IMR-90 (cell line): Measurements from ENCODE around the gene PILRA. TPM values are rescaled to one million over a fixed set of nuclear protein-coding genes. Genes with fewer than 3 reads are reported as not detected.

Experiments
- ATAC-seq: fragments of 200-7000 bp; cut with Tn5 transposase; 2 replicates; pipeline ENCODE4 v1.9.1; 2020; ENCODE audit warnings: low read depth, mild to moderate bottlenecking, moderate library complexity
- BruUV-seq: library from RNA; stranded (reverse); fragments of 400-500 nt; replicated peaks from 2 replicates; lab custom pipeline; 2021; lab: Mats Ljungman, UMichigan
- CTCF ChIA-PET: fragments of 300-600 bp; formaldehyde crosslinking; extraction: SDS; loops from one replicate; lab custom pipeline; 2021; ENCODE audit warnings: antibody characterized with exemption; lab: Yijun Ruan, JAX
- POLR2A ChIA-PET: fragments of 300-600 bp; sonication (Branson Sonifier 250); formaldehyde crosslinking; loops from one replicate; lab custom pipeline; 2022; ENCODE audit warnings: antibody characterized with exemption; ENCODE audit not compliant: unreplicated experiment; lab: Charles Lee
- DNase-seq: peaks from one replicate; pipeline ENCODE4 v3.0.0; 2013
- H2AFZ ChIP-seq: replicated peaks from 2 replicates; pipeline ENCODE3; 2013; ENCODE audit warnings: low read length, mild to moderate bottlenecking; ENCODE audit not compliant: poor library complexity
- H2AK5ac ChIP-seq: 2 replicates; pipeline ENCODE4 v1.6.1; 2013; ENCODE audit warnings: low read depth, low read length, inconsistent platforms
- H2AK9ac ChIP-seq: replicated peaks from 2 replicates; pipeline ENCODE3; 2013; ENCODE audit warnings: mild to moderate bottlenecking, low read depth, low read length, moderate library complexity; ENCODE audit not compliant: poor library complexity
- H2BK120ac ChIP-seq: 2 replicates; pipeline ENCODE4 v1.6.1; 2013; ENCODE audit warnings: low read depth, low read length, inconsistent platforms
- H2BK15ac ChIP-seq: 3 replicates; pipeline ENCODE4 v1.6.1; 2013; ENCODE audit warnings: low read depth, low read length, inconsistent platforms
- H2BK20ac ChIP-seq: 2 replicates; pipeline ENCODE4 v1.6.1; 2013; ENCODE audit warnings: low read depth, mild to moderate bottlenecking, inconsistent platforms, low read length, moderate library complexity
- H2BK5ac ChIP-seq: 2 replicates; pipeline ENCODE4 v1.6.1; 2013; ENCODE audit warnings: mild to moderate bottlenecking, low read depth, low read length, inconsistent platforms; ENCODE audit not compliant: poor library complexity, severe bottlenecking
- H3K14ac ChIP-seq: replicated peaks from 2 replicates; pipeline ENCODE4 v1.6.1; 2013; ENCODE audit warnings: low read depth, low read length, inconsistent platforms
- H3K18ac ChIP-seq: 2 replicates; pipeline ENCODE4 v1.6.1; 2013; ENCODE audit warnings: low read depth, low read length, control low read depth
- H3K23ac ChIP-seq: 2 replicates; pipeline ENCODE4 v1.6.1; 2013; ENCODE audit warnings: low read depth, low read length, inconsistent platforms
- H3K27ac ChIP-seq: 2 replicates; pipeline ENCODE4 v1.5.1; 2013; ENCODE audit warnings: mild to moderate bottlenecking, control low read depth, low read length; ENCODE audit not compliant: insufficient read depth
- H3K27me3 ChIP-seq: 2 replicates; pipeline ENCODE4 v1.6.1; 2013; ENCODE audit warnings: low read length; ENCODE audit not compliant: control insufficient read depth, insufficient read depth
- H3K36me3 ChIP-seq: 2 replicates; pipeline ENCODE4 v1.6.1; 2013; ENCODE audit warnings: low read length, mixed read lengths; ENCODE audit not compliant: control insufficient read depth, insufficient read depth
- H3K4ac ChIP-seq: 2 replicates; pipeline ENCODE4 v1.6.1; 2013; ENCODE audit warnings: low read depth, low read length, inconsistent platforms
- H3K4me1 ChIP-seq: 2 replicates; pipeline ENCODE4 v1.6.1; 2013; ENCODE audit warnings: low read length, mixed read lengths; ENCODE audit not compliant: control insufficient read depth, insufficient read depth
- H3K4me2 ChIP-seq: 2 replicates; pipeline ENCODE4 v1.6.1; 2013; ENCODE audit warnings: low read depth, mild to moderate bottlenecking, control low read depth, low read length, moderate library complexity
- H3K4me3 ChIP-seq: 2 replicates; pipeline ENCODE4 v1.5.1; 2013; ENCODE audit warnings: low read depth, mild to moderate bottlenecking, control low read depth, low read length, moderate library complexity; ENCODE audit not compliant: insufficient read depth
- H3K56ac ChIP-seq: 2 replicates; pipeline ENCODE4 v1.6.1; 2013; ENCODE audit warnings: low read length, inconsistent platforms; ENCODE audit not compliant: insufficient read depth; ENCODE audit errors: extremely low read depth
- H3K79me1 ChIP-seq, 2 experiments: 2 replicates each; pipeline ENCODE4 v1.6.1; 2013; ENCODE audit warnings: low read length in 2 of 2, inconsistent platforms in 1 of 2, low read depth in 1 of 2
- H3K9ac ChIP-seq: 2 replicates; pipeline ENCODE4 v1.6.1; 2013; ENCODE audit warnings: low read depth, low read length, control low read depth
- H3K9me1 ChIP-seq: 2 replicates; pipeline ENCODE4 v1.6.1; 2013; ENCODE audit warnings: low read length, inconsistent platforms; ENCODE audit not compliant: insufficient read depth
- H3K9me3 ChIP-seq: 2 replicates; pipeline ENCODE4 v1.6.1; 2013; ENCODE audit warnings: low read length; ENCODE audit not compliant: control insufficient read depth, insufficient read depth
- H4K20me1 ChIP-seq: 2 replicates; pipeline ENCODE4 v1.6.1; 2013; ENCODE audit warnings: low read length, inconsistent platforms; ENCODE audit not compliant: insufficient read depth
- H4K5ac ChIP-seq: 2 replicates; pipeline ENCODE4 v1.6.1; 2013; ENCODE audit warnings: mild to moderate bottlenecking, low read depth, low read length, control low read depth
- H4K8ac ChIP-seq, 2 experiments: 2 replicates each; pipeline ENCODE4 v1.6.1; 2013; ENCODE audit warnings: low read depth in 2 of 2, low read length in 2 of 2, control low read depth in 1 of 2, inconsistent platforms in 1 of 2
- H4K91ac ChIP-seq: 2 replicates; pipeline ENCODE4 v1.6.1; 2013; ENCODE audit warnings: low read depth, low read length, inconsistent platforms; ENCODE audit not compliant: insufficient read depth
- CEBPB ChIP-seq: IDR thresholded peaks from 2 replicates; pipeline ENCODE4 v1.6.1; 2012; ENCODE audit warnings: low read depth, low read length, improper control_type of control experiment
- CHD1 ChIP-seq: IDR thresholded peaks from 2 replicates; pipeline ENCODE4 v1.6.1; 2012; ENCODE audit warnings: low read depth, low read length, improper control_type of control experiment
- FOS ChIP-seq: fragments of 150-350 bp; IDR thresholded peaks from 2 replicates; pipeline ENCODE4 v1.6.1; 2016; ENCODE audit warnings: low read depth, low read length
- MAZ ChIP-seq: IDR thresholded peaks from 2 replicates; pipeline ENCODE4 v1.6.1; 2012; ENCODE audit warnings: low read depth, mild to moderate bottlenecking, low read length, improper control_type of control experiment, moderate library complexity, borderline replicate concordance
- MXI1 ChIP-seq: IDR thresholded peaks from 2 replicates; pipeline ENCODE4 v1.6.1; 2012; ENCODE audit warnings: low read depth, mild to moderate bottlenecking, low read length, moderate library complexity, borderline replicate concordance
- NFE2L2 ChIP-seq: fragments of 150-350 bp; IDR thresholded peaks from 2 replicates; pipeline ENCODE4 v1.6.1; 2016; ENCODE audit warnings: low read depth, mild to moderate bottlenecking, low read length
- POLR2A ChIP-seq: IDR thresholded peaks from 2 replicates; pipeline ENCODE4 v1.6.1; 2012; ENCODE audit warnings: mild to moderate bottlenecking, low read depth, low read length
- SMC3 ChIP-seq: fragments of 150-350 bp; IDR thresholded peaks from 2 replicates; pipeline ENCODE4 v1.6.1; 2016; ENCODE audit warnings: low read depth, mild to moderate bottlenecking, antibody characterized with exemption, low read length, moderate library complexity
- WGBS, 2 experiments: methylation state at CpG; one replicate each; pipeline versions ENCODE4 v1.1.5 to v1.1.7; 2013; ENCODE audit warnings: missing lambda C conversion rate in 2 of 2; ENCODE audit not compliant: insufficient read length in 1 of 2; ENCODE audit errors: extremely low coverage in 2 of 2; 5-methylcytosine and 5-hydroxymethylcytosine counted together
- dilution Hi-C: fragments of 300-500 bp; cut with HindIII; formaldehyde crosslinking; loops from one replicate; pipeline ENCODE4 v1.14.3; 2018; ENCODE audit warnings: low sequenced_read_pairs; ENCODE audit not compliant: unreplicated experiment
- in situ Hi-C: fragments of 300-500 bp; cut with MboI; formaldehyde crosslinking; loops from 3 replicates; pipeline ENCODE4 v1.14.3; 2019; ENCODE audit warnings: low sequenced_read_pairs, inconsistent platforms, mixed read lengths
- intact Hi-C: fragments of 100-400 bp; cut with micrococcal nuclease; formaldehyde crosslinking; loops from 2 replicates; pipeline ENCODE4 v1.10.0; 2022
- polyA plus RNA-seq, 3 experiments: library from polyadenylated mRNA; depleted of rRNA; stranded (reverse); fragments of >200 nt; gene quantifications; 2 replicates each; pipeline ENCODE4 v1.2.3, GENCODE V29; 2012; ENCODE audit warnings: low replicate concordance in 1 of 3
- total RNA-seq: library from RNA; depleted of rRNA; stranded (reverse); fragments of >200 nt; gene quantifications from 2 replicates; pipeline ENCODE4 v1.2.3, GENCODE V29; 2012
- TF ChIP-seq, protein P1 (sequence below): fragments of 150-350 bp; IDR thresholded peaks from 2 replicates; pipeline ENCODE4 v1.6.1; 2016; ENCODE audit warnings: low read depth, mild to moderate bottlenecking, low read length, moderate library complexity, borderline replicate concordance

Gene PILRA
- total and polyA plus RNA-seq, 2 of the 4 experiments (the other 2 are of a cell fraction), result 0.56 TPM; not detected in 1

DNA sequence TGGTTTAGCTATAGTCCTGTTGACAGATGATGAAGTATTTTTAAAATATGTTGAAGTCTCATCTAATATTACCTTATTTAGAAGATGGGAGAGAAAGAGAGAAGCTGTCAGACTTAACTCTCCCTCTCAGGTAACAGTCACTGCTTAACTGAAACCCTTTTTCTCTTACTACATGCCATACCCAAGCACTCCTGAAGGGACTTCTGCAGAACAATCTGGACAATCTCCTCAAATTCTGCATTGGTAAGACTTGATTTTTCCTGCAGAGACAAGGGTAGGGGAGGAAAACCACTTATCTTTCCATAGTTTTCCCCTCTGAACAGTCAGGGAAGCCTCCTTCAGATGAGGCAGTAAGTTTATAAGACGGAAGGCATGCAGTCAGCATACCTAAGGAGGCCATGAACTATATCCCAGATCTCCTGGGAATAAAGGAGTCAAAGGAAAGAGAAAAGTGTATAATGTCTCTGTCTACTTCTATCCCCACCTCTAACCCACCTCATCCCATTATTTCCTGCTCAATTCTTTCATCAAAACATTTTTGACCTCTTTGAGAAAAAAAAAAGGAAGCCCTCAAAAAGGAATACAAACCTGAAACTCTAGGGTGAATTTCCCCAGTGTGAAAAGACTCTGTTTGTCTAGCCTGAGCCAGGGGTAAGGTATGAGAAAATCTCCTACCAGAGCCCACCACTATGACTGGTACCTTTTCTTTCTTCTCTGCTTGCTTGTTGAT is 45.8 kb downstream of the PILRA start:
- dilution Hi-C loops, result no loop called here
- CTCF ChIA-PET, result interaction anchor here (0.6 to 1.3 kb wide), 2 partner anchors 10 to 43 kb away, joined by 3 to 5 read pairs; partner anchors contain the start of gene ZCWPW1
- WGBS, 2 experiments, result no CpG with 5 or more reads among the region's 1 CpG

More for the DNA sequence above, 45.8 kb downstream of the PILRA start:
- Histone ChIP-seq H3K4me1 (no peaks in the 10 kb centered on the region; the same call in 1 of the 2 replicates), H2AFZ (no peak overlapping the region), H3K9ac (no peak overlapping the region), H3K79me1 (no peaks in the 10 kb centered on the region), H2BK5ac (no peak overlapping the region), H3K9me1 (no peaks in the 10 kb centered on the region), H3K23ac (no peak overlapping the region), H3K56ac (no peak overlapping the region), H4K20me1 (no peaks in the 10 kb centered on the region), H2AK9ac (no peak overlapping the region), H3K27me3 (no peaks in the 10 kb centered on the region), H2BK15ac (no peak overlapping the region), H3K4me3 (no peak overlapping the region), H4K8ac (no peak overlapping the region), H3K14ac (no peak overlapping the region), H3K18ac (no peak overlapping the region), H3K4ac (no peak overlapping the region), H4K91ac (no peak overlapping the region), H2AK5ac (no peak overlapping the region), H2BK20ac (no peak overlapping the region), H3K27ac (no peak overlapping the region), H3K4me2 (no peak overlapping the region), H3K36me3 (no peaks in the 10 kb centered on the region), H2BK120ac (no peak overlapping the region), H4K5ac (no peak overlapping the region), H3K9me3 (no peaks in the 10 kb centered on the region)
- BruUV-seq, result no TSS peak
- in situ Hi-C loops (no loop called here), intact Hi-C loops (no loop called here)
- ATAC-seq, result peak; percentile 66
- DNase-seq, result no peak
- TF ChIP-seq NFE2L2 (no peak), POLR2A (no peak), MXI1 (no peak), CEBPB (no peak), SMC3 (no peak), CHD1 (no peak), MAZ (no peak), FOS (no peak)
- TF ChIP-seq, protein P1, sequence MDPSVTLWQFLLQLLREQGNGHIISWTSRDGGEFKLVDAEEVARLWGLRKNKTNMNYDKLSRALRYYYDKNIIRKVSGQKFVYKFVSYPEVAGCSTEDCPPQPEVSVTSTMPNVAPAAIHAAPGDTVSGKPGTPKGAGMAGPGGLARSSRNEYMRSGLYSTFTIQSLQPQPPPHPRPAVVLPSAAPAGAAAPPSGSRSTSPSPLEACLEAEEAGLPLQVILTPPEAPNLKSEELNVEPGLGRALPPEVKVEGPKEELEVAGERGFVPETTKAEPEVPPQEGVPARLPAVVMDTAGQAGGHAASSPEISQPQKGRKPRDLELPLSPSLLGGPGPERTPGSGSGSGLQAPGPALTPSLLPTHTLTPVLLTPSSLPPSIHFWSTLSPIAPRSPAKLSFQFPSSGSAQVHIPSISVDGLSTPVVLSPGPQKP, result no peak
- POLR2A ChIA-PET, result no interaction called here
